GM18526 (cell line): Measurements from ENCODE around the gene UBE2C.

Experiments
- POLR2A ChIP-seq: IDR thresholded peaks from 3 replicates; pipeline ENCODE4 v1.6.1; 2011; ENCODE audit not compliant: insufficient read length; ENCODE audit errors: extremely low read depth

UBE2C gene

DNA sequence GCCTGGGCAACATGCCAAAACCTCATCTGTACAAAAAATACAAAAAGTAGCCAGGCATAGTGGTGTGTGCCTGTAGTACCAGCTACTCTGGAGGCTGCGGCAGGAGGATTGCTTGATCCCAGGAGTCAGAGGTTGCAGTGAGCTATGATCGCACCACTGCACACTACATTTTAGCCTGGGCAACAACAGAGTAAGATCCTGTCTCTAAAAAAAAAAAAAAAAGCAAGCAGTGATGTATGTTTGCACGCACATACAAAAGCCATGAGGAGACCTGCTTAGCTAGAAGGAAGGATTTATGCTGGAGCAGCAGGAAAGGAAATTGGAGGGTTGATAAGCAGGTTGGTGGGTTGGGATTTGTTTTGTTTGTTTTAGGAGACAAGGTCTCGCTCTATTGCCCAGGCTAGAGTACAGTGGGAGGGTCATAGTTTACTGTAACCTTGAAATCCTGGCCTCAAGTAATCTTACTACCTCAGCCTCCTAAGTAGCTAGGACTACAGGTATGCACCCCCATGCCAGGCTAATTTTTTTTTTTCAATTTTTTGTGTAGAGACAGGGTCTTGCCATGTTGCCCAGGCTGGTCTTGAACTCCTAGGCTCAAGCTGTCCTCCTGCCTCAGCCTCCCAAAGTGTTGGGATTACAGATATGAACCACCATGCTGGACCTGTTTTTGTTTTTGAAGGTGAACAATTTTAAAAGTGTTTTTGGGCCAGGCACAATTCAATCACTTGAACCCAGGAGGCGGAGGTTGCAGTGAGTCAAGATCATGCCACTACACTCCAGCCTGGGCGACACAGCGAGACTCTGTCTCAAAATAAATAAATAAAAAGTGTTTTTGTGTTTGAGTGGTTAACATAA, 49.0 kb downstream of the UBE2C start:
- TF ChIP-seq POLR2A = no peak

GRCh38 chr20:45863543-45864470, 51.4 kb downstream of the UBE2C start:
- no peak for TF ChIP-seq POLR2A

- TF ChIP-seq POLR2A = no peak
Measured at GRCh38 chr20:45866454-45866853, 54.0 kb downstream of the UBE2C start.
